ENCODE results near the gene CBLC. TPM values are rescaled to one million over a fixed set of nuclear protein-coding genes. Genes with fewer than 3 reads are reported as not detected.
A peak's percentile ranks its signal among the peaks of the same experiment; 100 is the strongest.

The CBLC gene
- polyA plus RNA-seq, 3 donors, result 3.8 to 4.1 (median 3.9) TPM

- no peak for DNase-seq (ENCODE audit: low read depth in 3 of 3, low spot score in 2 of 3)
Observed at GRCh38 chr19:44746616-44746945, 31.1 kb upstream of the CBLC start.

GRCh38 chr19:44746946-44747738, 30.5 kb upstream of the CBLC start:
- DNase-seq (ENCODE audit: low read depth in 3 of 3, low spot score in 2 of 3), result peak in 1 of 3 donors; percentile 66

GRCh38 chr19:44747739-44748425, 29.8 kb upstream of the CBLC start:
- DNase-seq (ENCODE audit: low read depth in 3 of 3, low spot score in 2 of 3), result no peak

- DNase-seq (ENCODE audit: low read depth in 3 of 3, low spot score in 2 of 3), result no peak
Observed at GRCh38 chr19:44748426-44749254, 29.1 kb upstream of the CBLC start, which contains the start of gene BCL3. TSS of gene BCL3 (plus strand) at chr19:44748708. CDS start at chr19:44748791, 83 bp downstream.

- DNase-seq (ENCODE audit: low read depth in 3 of 3, low spot score in 2 of 3), result no peak
Observed at GRCh38 chr19:44749292-44749691, 28.4 kb upstream of the CBLC start.

GRCh38 chr19:44749994-44750393, 27.7 kb upstream of the CBLC start:
- no peak for DNase-seq (ENCODE audit: low read depth in 3 of 3, low spot score in 2 of 3)

GRCh38 chr19:44752123-44752815, 25.4 kb upstream of the CBLC start:
- DNase-seq (ENCODE audit: low read depth in 3 of 3, low spot score in 2 of 3), result no peak

- DNase-seq (ENCODE audit: low read depth in 3 of 3, low spot score in 2 of 3), result peak in 1 of 3 donors; percentile 68
Observed at GRCh38 chr19:44752816-44753625, 24.7 kb upstream of the CBLC start.

- DNase-seq (ENCODE audit: low read depth in 3 of 3, low spot score in 2 of 3), result no peak
Observed at GRCh38 chr19:44753626-44753931, 24.1 kb upstream of the CBLC start.

- DNase-seq (ENCODE audit: low read depth in 3 of 3, low spot score in 2 of 3), result no peak
Observed at GRCh38 chr19:44753932-44754749, 23.5 kb upstream of the CBLC start.

- no peak for DNase-seq (ENCODE audit: low read depth in 3 of 3, low spot score in 2 of 3)
Observed at GRCh38 chr19:44754750-44755080, 23.0 kb upstream of the CBLC start.

GRCh38 chr19:44755219-44755618, 22.5 kb upstream of the CBLC start:
- no peak for DNase-seq (ENCODE audit: low read depth in 3 of 3, low spot score in 2 of 3)

GRCh38 chr19:44756089-44756562, 21.6 kb upstream of the CBLC start:
- no peak for DNase-seq (ENCODE audit: low read depth in 3 of 3, low spot score in 2 of 3)

- no peak for DNase-seq (ENCODE audit: low read depth in 3 of 3, low spot score in 2 of 3)
Observed at GRCh38 chr19:44757057-44757734, 20.5 kb upstream of the CBLC start.

GRCh38 chr19:44757735-44758505, 19.8 kb upstream of the CBLC start:
- DNase-seq (ENCODE audit: low read depth in 3 of 3, low spot score in 2 of 3), result no peak

GRCh38 chr19:44758596-44758995, 19.1 kb upstream of the CBLC start:
- no peak for DNase-seq (ENCODE audit: low read depth in 3 of 3, low spot score in 2 of 3)

GRCh38 chr19:44759083-44759804, 18.4 kb upstream of the CBLC start:
- no peak for DNase-seq (ENCODE audit: low read depth in 3 of 3, low spot score in 2 of 3)
